Measurements from ENCODE around the gene HNMT.

DNA sequence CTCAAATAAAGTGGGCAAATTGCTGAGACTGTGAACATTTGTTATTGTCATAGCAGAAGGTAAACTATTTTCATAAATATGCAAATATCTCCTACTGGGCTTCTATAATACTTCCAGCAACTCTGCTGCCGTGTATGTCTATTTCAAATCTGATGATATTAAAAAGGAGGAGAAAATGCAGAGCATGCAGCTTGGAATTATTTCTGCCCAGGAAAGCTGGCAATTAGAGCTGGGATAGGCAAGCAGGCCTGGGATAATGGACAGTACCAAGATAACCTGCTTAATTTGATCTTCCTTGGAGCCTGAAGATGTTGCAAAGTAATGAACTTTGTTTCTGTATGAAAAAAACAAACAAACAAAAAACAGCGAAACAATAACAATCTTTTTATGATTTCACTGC lies 72.8 kb downstream of the HNMT start:
- TF ChIP-seq, protein P1, sequence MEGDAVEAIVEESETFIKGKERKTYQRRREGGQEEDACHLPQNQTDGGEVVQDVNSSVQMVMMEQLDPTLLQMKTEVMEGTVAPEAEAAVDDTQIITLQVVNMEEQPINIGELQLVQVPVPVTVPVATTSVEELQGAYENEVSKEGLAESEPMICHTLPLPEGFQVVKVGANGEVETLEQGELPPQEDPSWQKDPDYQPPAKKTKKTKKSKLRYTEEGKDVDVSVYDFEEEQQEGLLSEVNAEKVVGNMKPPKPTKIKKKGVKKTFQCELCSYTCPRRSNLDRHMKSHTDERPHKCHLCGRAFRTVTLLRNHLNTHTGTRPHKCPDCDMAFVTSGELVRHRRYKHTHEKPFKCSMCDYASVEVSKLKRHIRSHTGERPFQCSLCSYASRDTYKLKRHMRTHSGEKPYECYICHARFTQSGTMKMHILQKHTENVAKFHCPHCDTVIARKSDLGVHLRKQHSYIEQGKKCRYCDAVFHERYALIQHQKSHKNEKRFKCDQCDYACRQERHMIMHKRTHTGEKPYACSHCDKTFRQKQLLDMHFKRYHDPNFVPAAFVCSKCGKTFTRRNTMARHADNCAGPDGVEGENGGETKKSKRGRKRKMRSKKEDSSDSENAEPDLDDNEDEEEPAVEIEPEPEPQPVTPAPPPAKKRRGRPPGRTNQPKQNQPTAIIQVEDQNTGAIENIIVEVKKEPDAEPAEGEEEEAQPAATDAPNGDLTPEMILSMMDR (IDR thresholded peaks at IDR 0.05) = no peak
- no peak for TF ChIP-seq POLR2A (IDR thresholded peaks at IDR 0.05)

All from gastroesophageal sphincter (tissue), 3 donors.